Measurements from ENCODE around the gene AP1M2.
"Not testable (repeated sequence)": the region's sequence is repeated elsewhere in the genome, so short reads cannot be mapped to it uniquely, and the experiment has no call there.

The AP1M2 gene

GRCh38 chr19:10533646-10534386 lies 53.3 kb downstream of the AP1M2 start:
- DNase-seq: no peak

GRCh38 chr19:10532457-10532856 lies 54.7 kb downstream of the AP1M2 start:
- DNase-seq: no peak

- DNase-seq: not testable (repeated sequence)
These were observed 60.2 kb downstream of the AP1M2 start for GRCh38 chr19:10526887-10527286.

- no peak for DNase-seq
These were observed 61.5 kb downstream of the AP1M2 start for GRCh38 chr19:10525636-10526035.

- no peak for DNase-seq
These were observed 63.9 kb downstream of the AP1M2 start for GRCh38 chr19:10523135-10523636.
